Effector memory CD4-positive, alpha-beta T cell (primary cell): ENCODE measurements around the gene TMEM200B.

ENCODE experiments used
- DNase-seq, 3 donors: peaks; one replicate each; pipeline ENCODE4 v3.0.0-alpha.2; 2020
- H3K27ac ChIP-seq: 2 replicates; pipeline ENCODE4 v1.7.0; 2013; ENCODE audit warnings: mild to moderate bottlenecking, low read length, moderate library complexity; ENCODE audit not compliant: insufficient read depth, poor library complexity, severe bottlenecking
- H3K27me3 ChIP-seq: replicated peaks from 2 replicates; pipeline ENCODE4 v1.7.0; 2013; ENCODE audit warnings: mild to moderate bottlenecking, low read length; ENCODE audit not compliant: insufficient read depth, control insufficient read depth, poor library complexity, severe bottlenecking
- H3K36me3 ChIP-seq: 2 replicates; pipeline ENCODE4 v1.7.0; 2013; ENCODE audit warnings: mild to moderate bottlenecking, low read length, moderate library complexity; ENCODE audit not compliant: control insufficient read depth, insufficient read depth
- H3K4me1 ChIP-seq: 2 replicates; pipeline ENCODE4 v1.7.0; 2013; ENCODE audit warnings: low read length, mild to moderate bottlenecking; ENCODE audit not compliant: control insufficient read depth, insufficient read depth, poor library complexity, severe bottlenecking
- H3K4me3 ChIP-seq: 2 replicates; pipeline ENCODE4 v1.7.0; 2013; ENCODE audit warnings: low read length, low read depth, mild to moderate bottlenecking; ENCODE audit not compliant: insufficient read depth, poor library complexity, severe bottlenecking
- H3K9me3 ChIP-seq: 2 replicates; pipeline ENCODE4 v1.7.0; 2013; ENCODE audit warnings: mild to moderate bottlenecking, low read length, moderate library complexity; ENCODE audit not compliant: control insufficient read depth
- total RNA-seq, 3 donors: gene quantifications; one replicate each; lab custom pipeline; 2026; lab: John Stamatoyannopoulos, UW

TMEM200B gene
- total RNA-seq, result 0 to 0.09 (median 0) reads per million in 3 donors

- Histone ChIP-seq H3K4me3 (peak within 1 kb of the TSS; percentile 76), H3K36me3 (no peaks in the 10 kb centered on the region), H3K27ac (no peak within 1 kb of the TSS), H3K4me1 (peaks cover 22% of the 10 kb centered on the region), H3K9me3 (no peaks in the 10 kb centered on the region), H3K27me3 (peaks cover 37% of the 10 kb centered on the region)
- DNase-seq, result no peak
Measured at GRCh38 chr1:29123887-29124365, at the start of gene TMEM200B. TMEM200B (minus strand) TSS chr1:29123903; CDS start chr1:29121828, 2,075 bp downstream.

GRCh38 chr1:29172415-29172939 lies 48.8 kb upstream of the TMEM200B start:
- no peak overlapping the region for H3K27ac ChIP-seq
- no peak overlapping the region for H3K4me3 ChIP-seq
- no peak for DNase-seq
- H3K36me3 ChIP-seq, result peaks cover 9% of the 10 kb centered on the region
- no peaks in the 10 kb centered on the region for H3K9me3 ChIP-seq
- H3K27me3 ChIP-seq, result no peaks in the 10 kb centered on the region
- H3K4me1 ChIP-seq, result peaks cover 15% of the 10 kb centered on the region

- no peaks in the 10 kb centered on the region for H3K27me3 ChIP-seq
- no peaks in the 10 kb centered on the region for H3K9me3 ChIP-seq
- no peak overlapping the region for H3K27ac ChIP-seq
- H3K4me1 ChIP-seq, result peaks cover 17% of the 10 kb centered on the region
- DNase-seq, result no peak
- no peak overlapping the region for H3K4me3 ChIP-seq
- peaks cover 16% of the 10 kb centered on the region for H3K36me3 ChIP-seq
Measured at GRCh38 chr1:29171521-29171920, 47.8 kb upstream of the TMEM200B start.

GRCh38 chr1:29171089-29171488 lies 47.4 kb upstream of the TMEM200B start:
- Histone ChIP-seq H3K4me3 (no peak overlapping the region), H3K27ac (no peak overlapping the region), H3K9me3 (no peaks in the 10 kb centered on the region), H3K36me3 (peaks cover 20% of the 10 kb centered on the region), H3K4me1 (peaks cover 20% of the 10 kb centered on the region), H3K27me3 (no peaks in the 10 kb centered on the region)
- DNase-seq, result no peak

GRCh38 chr1:29169976-29170375 lies 46.3 kb upstream of the TMEM200B start:
- Histone ChIP-seq H3K27me3 (no peaks in the 10 kb centered on the region), H3K4me1 (peaks cover 20% of the 10 kb centered on the region), H3K36me3 (peaks cover 31% of the 10 kb centered on the region), H3K9me3 (no peaks in the 10 kb centered on the region), H3K4me3 (no peak overlapping the region), H3K27ac (no peak overlapping the region)
- no peak for DNase-seq

GRCh38 chr1:29167904-29168303 lies 44.2 kb upstream of the TMEM200B start:
- Histone ChIP-seq H3K27me3 (no peaks in the 10 kb centered on the region), H3K36me3 (peaks cover 31% of the 10 kb centered on the region), H3K27ac (no peak overlapping the region), H3K4me3 (no peak overlapping the region), H3K9me3 (no peaks in the 10 kb centered on the region), H3K4me1 (peaks cover 20% of the 10 kb centered on the region)
- DNase-seq, result no peak

- no peaks in the 10 kb centered on the region for H3K27me3 ChIP-seq
- H3K4me3 ChIP-seq, result no peak overlapping the region
- H3K9me3 ChIP-seq, result no peaks in the 10 kb centered on the region
- no peak overlapping the region for H3K27ac ChIP-seq
- H3K4me1 ChIP-seq, result peaks cover 17% of the 10 kb centered on the region
- no peak for DNase-seq
- H3K36me3 ChIP-seq, result peaks cover 31% of the 10 kb centered on the region
Measured at GRCh38 chr1:29166291-29166878, 42.7 kb upstream of the TMEM200B start.

- H3K36me3 ChIP-seq, result peaks cover 36% of the 10 kb centered on the region
- H3K27ac ChIP-seq, result no peak overlapping the region
- H3K4me3 ChIP-seq, result no peak overlapping the region
- no peak for DNase-seq
- no peaks in the 10 kb centered on the region for H3K9me3 ChIP-seq
- peaks cover 8% of the 10 kb centered on the region for H3K4me1 ChIP-seq
- no peaks in the 10 kb centered on the region for H3K27me3 ChIP-seq
Measured at GRCh38 chr1:29164588-29164987, 40.9 kb upstream of the TMEM200B start.

GRCh38 chr1:29162476-29163138 lies 38.9 kb upstream of the TMEM200B start:
- Histone ChIP-seq H3K27me3 (no peaks in the 10 kb centered on the region), H3K27ac (no peak overlapping the region), H3K36me3 (peaks cover 48% of the 10 kb centered on the region), H3K4me1 (peaks cover 8% of the 10 kb centered on the region), H3K9me3 (no peaks in the 10 kb centered on the region), H3K4me3 (no peak overlapping the region)
- DNase-seq, result no peak

- DNase-seq, result no peak
- peaks cover 50% of the 10 kb centered on the region for H3K36me3 ChIP-seq
Measured at GRCh38 chr1:29162025-29162424, 38.3 kb upstream of the TMEM200B start.

More at GRCh38 chr1:29162025-29162424, 38.3 kb upstream of the TMEM200B start:
- H3K27ac ChIP-seq, result no peak overlapping the region
- H3K9me3 ChIP-seq, result no peaks in the 10 kb centered on the region
- no peaks in the 10 kb centered on the region for H3K27me3 ChIP-seq
- H3K4me3 ChIP-seq, result no peak overlapping the region
- peaks cover 8% of the 10 kb centered on the region for H3K4me1 ChIP-seq
